Spleen (tissue), 11 donors: Measurements from ENCODE around the gene HK3. TPM values are rescaled to one million over a fixed set of nuclear protein-coding genes. Genes with fewer than 3 reads are reported as not detected.

ENCODE experiments used
- DNase-seq: peaks from one replicate; pipeline ENCODE4 v3.0.0-alpha.2; 2020
- H3K27ac ChIP-seq, 8 donors: fragments of 200-600 bp; sonication (generic) in 7 of 8; 1 replicate in 4 of 8; 2 replicates in 4 of 8; pipeline versions ENCODE4 v1.5.0 to v1.8.0; 2016 to 2021; ENCODE audit warnings: inconsistent platforms in 4 of 8, mild to moderate bottlenecking in 4 of 8, moderate library complexity in 1 of 8
- H3K27me3 ChIP-seq, 7 donors: fragments of 200-600 bp; sonication (generic) in 6 of 7; replicated peaks in 1 of 7; 1 replicate in 4 of 7; 2 replicates in 3 of 7; pipeline versions ENCODE4 v1.5.0 to v1.8.0; 2016 to 2021; ENCODE audit warnings: inconsistent platforms in 3 of 7, mild to moderate bottlenecking in 1 of 7
- H3K36me3 ChIP-seq, 6 donors: fragments of 200-600 bp; sonication (generic) in 5 of 6; 1 replicate in 4 of 6; 2 replicates in 2 of 6; pipeline versions ENCODE4 v1.5.0 to v1.8.0; 2016 to 2021; ENCODE audit warnings: inconsistent platforms in 2 of 6
- H3K4me1 ChIP-seq, 6 donors: fragments of 200-600 bp; sonication (generic) in 5 of 6; 1 replicate in 3 of 6; 2 replicates in 3 of 6; pipeline versions ENCODE4 v1.5.0 to v1.8.0; 2016 to 2021; ENCODE audit warnings: inconsistent platforms in 3 of 6
- H3K4me3 ChIP-seq, 8 donors: fragments of 200-600 bp; sonication (generic) in 7 of 8; 1 replicate in 4 of 8; 2 replicates in 4 of 8; pipeline versions ENCODE4 v1.5.0 to v1.8.0; 2016 to 2021; ENCODE audit warnings: inconsistent platforms in 4 of 8, mild to moderate bottlenecking in 4 of 8, moderate library complexity in 2 of 8
- H3K9me3 ChIP-seq, 8 donors: fragments of 200-600 bp; sonication (generic) in 7 of 8; 1 replicate in 4 of 8; 2 replicates in 4 of 8; pipeline versions ENCODE4 v1.5.0 to v1.8.0; 2016 to 2021; ENCODE audit warnings: inconsistent platforms in 4 of 8
- CTCF ChIP-seq, 11 experiments: fragments of 200-600 bp in 7 of 11; fragments of 450-650 bp in 4 of 11; sonication (generic) in 4 of 11; IDR thresholded peaks in 8 of 11; conservative IDR thresholded peaks in 3 of 11; 1 replicate in 7 of 11; 2 replicates in 4 of 11; pipeline versions ENCODE4 v1.4.0 to v1.8.0; 2016 to 2021; ENCODE audit warnings: antibody characterized with exemption in 11 of 11, inconsistent platforms in 4 of 11, mild to moderate bottlenecking in 1 of 11
- POLR2A ChIP-seq, 3 donors: fragments of 450-650 bp; IDR thresholded peaks; one replicate each; pipeline ENCODE4 v1.5.1; 2017; ENCODE audit warnings: antibody characterized with exemption in 3 of 3, mild to moderate bottlenecking in 1 of 3
- POLR2AphosphoS5 ChIP-seq, 3 donors: sonication (generic); formaldehyde crosslinking; IDR thresholded peaks; one replicate each; pipeline ENCODE4 v1.5.1; 2017; ENCODE audit warnings: antibody characterized with exemption in 3 of 3
- WGBS, 5 donors: extraction: QIAGEN DNeasy Blood & Tissue Kit in 3 of 5; methylation state at CpG; one replicate each; pipeline versions ENCODE4 v1.1.5 to v1.1.7; 2013 to 2018; 5-methylcytosine and 5-hydroxymethylcytosine counted together
- intact Hi-C: fragments of 100-400 bp; cut with DNase I; formaldehyde crosslinking; loops from one replicate; pipeline ENCODE4 v1.15.0; 2023; ENCODE audit warnings: low total_unique reads
- polyA plus RNA-seq, 3 donors: library from polyadenylated mRNA; stranded (reverse); fragments of 200-250 nt; gene quantifications; one replicate each; pipeline ENCODE4 v1.2.1, GENCODE V29; 2013
- total RNA-seq, 7 donors: library from RNA; depleted of rRNA in 3 of 7; stranded (reverse); fragments of >200 nt in 3 of 7; fragmentation: NEBNext Ultra II Directional in 4 of 7; extraction: Animal tissue kit (Norgen Biotek cat#: 25700) in 4 of 7; gene quantifications; one replicate each; pipeline versions ENCODE4 v1.1.0 to v1.2.1, GENCODE V29; 2016 to 2021
- donor health status: healthy with polysubstance abuse.
- donor health status: DM: no; HTN: no; CAD: no; lungs with moderate emphysema.
- donor health status: DM: no; HTN: no; CAD: no.
- donor health status: Bipolar disorder and iron deficiency.
- donor health status: healthy.
- donor health status: DM: no; HTN: no; CAD: no.
- donor health status: DM: yes; HTN: yes; CAD: no.

The HK3 gene
- total and polyA plus RNA-seq, 10 donors = 38.8 to 369 (median 168) TPM

- WGBS, 5 donors = 83 to 92% (median 91%) methylated on average over 4 of the region's 4 CpGs
- no peaks in the 10 kb centered on the region for H3K36me3 ChIP-seq
- H3K27ac ChIP-seq = no peak overlapping the region
- no peaks in the 10 kb centered on the region for H3K4me1 ChIP-seq
- no peak for DNase-seq
- TF ChIP-seq CTCF (IDR thresholded peaks at IDR 0.05 in 8 of 11, conservative IDR thresholded peaks at IDR 0.05 in 3 of 11) (no peak), POLR2AphosphoS5 (IDR thresholded peaks at IDR 0.05) (no peak), POLR2A (IDR thresholded peaks at IDR 0.05) (no peak)
- intact Hi-C loops = no loop called here
- peaks cover 0 to 61% (median 0%) of the 10 kb centered on the region in 7 donors for H3K27me3 ChIP-seq
- H3K9me3 ChIP-seq = no peaks in the 10 kb centered on the region
- H3K4me3 ChIP-seq = no peak overlapping the region
Observed at GRCh38 chr5:176833286-176833685, 65.9 kb downstream of the HK3 start.

GRCh38 chr5:176832162-176832561, 67.0 kb downstream of the HK3 start:
- intact Hi-C loops = no loop called here
- Histone ChIP-seq H3K27me3 (peaks cover 0 to 63% (median 0%) of the 10 kb centered on the region in 7 donors), H3K27ac (no peak overlapping the region), H3K4me3 (no peak overlapping the region), H3K4me1 (no peaks in the 10 kb centered on the region), H3K9me3 (no peaks in the 10 kb centered on the region), H3K36me3 (no peaks in the 10 kb centered on the region)
- no peak for DNase-seq
- TF ChIP-seq CTCF (IDR thresholded peaks at IDR 0.05 in 8 of 11, conservative IDR thresholded peaks at IDR 0.05 in 3 of 11) = no peak
- no peak for TF ChIP-seq POLR2A (IDR thresholded peaks at IDR 0.05)
- TF ChIP-seq POLR2AphosphoS5 (IDR thresholded peaks at IDR 0.05) = no peak
- 86 to 90% (median 89%) methylated on average over 6 of the region's 6 CpGs for WGBS, 5 donors

GRCh38 chr5:176831425-176831824, 67.7 kb downstream of the HK3 start:
- intact Hi-C loops = no loop called here
- WGBS, 5 donors = 62 to 73% (median 69%) methylated on average over 8 of the region's 8 CpGs
- no peak for TF ChIP-seq POLR2AphosphoS5 (IDR thresholded peaks at IDR 0.05)

GRCh38 chr5:176830995-176831423, 68.1 kb downstream of the HK3 start:
- H3K36me3 ChIP-seq = no peaks in the 10 kb centered on the region
- no peaks in the 10 kb centered on the region for H3K9me3 ChIP-seq
- TF ChIP-seq POLR2AphosphoS5 (IDR thresholded peaks at IDR 0.05) = no peak
- TF ChIP-seq POLR2A (IDR thresholded peaks at IDR 0.05) = no peak
- no peak for TF ChIP-seq CTCF (IDR thresholded peaks at IDR 0.05 in 8 of 11, conservative IDR thresholded peaks at IDR 0.05 in 3 of 11)
- H3K27ac ChIP-seq = no peak overlapping the region
- intact Hi-C loops = no loop called here
- no peaks in the 10 kb centered on the region for H3K4me1 ChIP-seq
- no peak for DNase-seq
- 31 to 40% (median 38%) methylated on average over 9 of the region's 9 CpGs for WGBS, 5 donors
- H3K27me3 ChIP-seq = peaks cover 0 to 52% (median 0%) of the 10 kb centered on the region in 7 donors
- H3K4me3 ChIP-seq = no peak overlapping the region

More at GRCh38 chr5:176831425-176831824, 67.7 kb downstream of the HK3 start:
- Histone ChIP-seq H3K4me1 (no peaks in the 10 kb centered on the region), H3K9me3 (no peaks in the 10 kb centered on the region), H3K27me3 (peaks cover 0 to 56% (median 0%) of the 10 kb centered on the region in 7 donors), H3K4me3 (no peak overlapping the region), H3K36me3 (no peaks in the 10 kb centered on the region), H3K27ac (no peak overlapping the region)
- DNase-seq = no peak

Other genes with a start within 250 kb of the HK3 start
- not detected for gene UNC5A, start 88.8 kb downstream of the HK3 start, total RNA-seq
- gene UNC5A, start 88.8 kb downstream of the HK3 start, polyA plus RNA-seq = under 1 TPM in 2 of 3 donors, not detected in 1; 0.03 to 0.06 TPM
- 10 to 100 TPM; 41.4 to 81.8 (median 58.3) TPM for gene UIMC1, start 107.4 kb upstream of the HK3 start, total RNA-seq
- gene UIMC1, start 107.4 kb upstream of the HK3 start, polyA plus RNA-seq = 10 to 100 TPM; 34.4 to 41.0 (median 39.6) TPM
- gene ZNF346, start 123.3 kb upstream of the HK3 start, total RNA-seq = 10 to 100 TPM; 19.1 to 36.3 (median 27.7) TPM
- 1 to 10 TPM; 5.9 to 9.7 (median 7.3) TPM for gene ZNF346, start 123.3 kb upstream of the HK3 start, polyA plus RNA-seq
- 10 to 100 TPM; 10.1 to 41.6 (median 28.9) TPM for gene FGFR4, start 187.6 kb upstream of the HK3 start, total RNA-seq
- gene FGFR4, start 187.6 kb upstream of the HK3 start, polyA plus RNA-seq = 10 to 100 TPM in 2 of 3 donors, 1 to 10 TPM in 1; 5.2 to 23.4 (median 15.4) TPM
- gene NSD1, start 234.4 kb upstream of the HK3 start, total RNA-seq = 100 to 1,000 TPM in 2 of 7 donors, 10 to 100 TPM in 5; 65.0 to 130 (median 79.7) TPM
- gene NSD1, start 234.4 kb upstream of the HK3 start, polyA plus RNA-seq = 1 to 10 TPM; 4.1 to 9.7 (median 5.0) TPM